Measurements from ENCODE around the gene ORC5.

The ORC5 gene

DNA sequence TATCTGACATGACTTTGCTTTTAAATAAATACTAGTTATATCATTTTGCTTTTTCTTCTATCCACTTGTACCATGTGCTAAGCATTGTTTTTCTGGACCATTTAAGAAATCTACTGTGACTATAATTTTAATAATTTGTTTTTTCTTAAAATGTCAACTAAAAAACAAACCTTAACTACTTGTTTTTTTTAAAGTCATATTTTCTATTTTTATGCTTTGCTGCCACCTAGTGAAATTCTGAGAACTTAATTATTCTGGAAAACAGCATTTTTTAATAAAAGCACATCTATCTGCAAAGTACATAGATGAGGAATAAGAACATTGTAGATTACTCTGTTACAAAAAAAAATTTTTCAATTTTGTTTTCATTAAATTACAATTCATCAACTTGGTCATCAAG is 47.4 kb downstream of the ORC5 start:
- H4K20me1 ChIP-seq (ENCODE audit: insufficient read depth, low read length): no peaks in the 10 kb centered on the region
- H3K27me3 ChIP-seq (ENCODE audit: insufficient read depth, low read length): no peaks in the 10 kb centered on the region
- no peak overlapping the region for H2AFZ ChIP-seq (ENCODE audit: low read length)
- H3K79me2 ChIP-seq (ENCODE audit: insufficient read depth, low read length): no peaks in the 10 kb centered on the region
- TF ChIP-seq CTCF (IDR thresholded peaks at IDR 0.05; ENCODE audit: low read length): peak; percentile 41; the same call in 1 of the 2 replicates
- no peak for TF ChIP-seq EZH2 (IDR thresholded peaks at IDR 0.05; ENCODE audit: borderline replicate concordance, low read length)
- no peak overlapping the region for H3K4me3 ChIP-seq (ENCODE audit: low read depth, low read length, poor library complexity, severe bottlenecking)
- no peaks in the 10 kb centered on the region for H3F3A ChIP-seq (ENCODE audit: insufficient read depth, low read length)
- peaks cover 54% of the 10 kb centered on the region for H3K36me3 ChIP-seq (ENCODE audit: insufficient read depth, low read length)
- H3K9me2 ChIP-seq (ENCODE audit: low read depth, low read length): no peaks in the 10 kb centered on the region
- H3K4me1 ChIP-seq (ENCODE audit: insufficient read depth, low read length, severe bottlenecking): no peaks in the 10 kb centered on the region
- no peak overlapping the region for H3K9ac ChIP-seq (ENCODE audit: low read length)
- H3K4me2 ChIP-seq (ENCODE audit: low read length): no peak overlapping the region
- no peaks in the 10 kb centered on the region for H3K9me3 ChIP-seq (ENCODE audit: low read length)
- no peak overlapping the region for H3K27ac ChIP-seq (ENCODE audit: low read depth, low read length, poor library complexity, severe bottlenecking)

- TF ChIP-seq EZH2 (IDR thresholded peaks at IDR 0.05; ENCODE audit: borderline replicate concordance, low read length) (no peak), CTCF (IDR thresholded peaks at IDR 0.05; ENCODE audit: low read length) (peak; percentile 92)
Observed at GRCh38 chr7:104156842-104157277, 51.0 kb downstream of the ORC5 start.

GRCh38 chr7:104153287-104153686 is 54.5 kb downstream of the ORC5 start:
- H3K4me1 ChIP-seq (ENCODE audit: insufficient read depth, low read length, severe bottlenecking): no peaks in the 10 kb centered on the region
- H3K4me2 ChIP-seq (ENCODE audit: low read length): no peak overlapping the region
- peaks cover 18% of the 10 kb centered on the region; the same call in 1 of the 2 replicates for H3K36me3 ChIP-seq (ENCODE audit: insufficient read depth, low read length)
- H3K4me3 ChIP-seq (ENCODE audit: low read depth, low read length, poor library complexity, severe bottlenecking): no peak overlapping the region
- no peaks in the 10 kb centered on the region for H3K27me3 ChIP-seq (ENCODE audit: insufficient read depth, low read length)
- no peak overlapping the region for H3K9ac ChIP-seq (ENCODE audit: low read length)
- TF ChIP-seq CTCF (IDR thresholded peaks at IDR 0.05; ENCODE audit: low read length) (no peak), EZH2 (IDR thresholded peaks at IDR 0.05; ENCODE audit: borderline replicate concordance, low read length) (no peak)
- H3F3A ChIP-seq (ENCODE audit: insufficient read depth, low read length): no peaks in the 10 kb centered on the region
- H3K9me2 ChIP-seq (ENCODE audit: low read depth, low read length): no peaks in the 10 kb centered on the region; the same call in 1 of the 2 replicates
- no peaks in the 10 kb centered on the region for H3K9me3 ChIP-seq (ENCODE audit: low read length)
- no peak overlapping the region for H2AFZ ChIP-seq (ENCODE audit: low read length)
- H3K79me2 ChIP-seq (ENCODE audit: insufficient read depth, low read length): no peaks in the 10 kb centered on the region
- H3K27ac ChIP-seq (ENCODE audit: low read depth, low read length, poor library complexity, severe bottlenecking): no peak overlapping the region
- no peaks in the 10 kb centered on the region for H4K20me1 ChIP-seq (ENCODE audit: insufficient read depth, low read length)

More at GRCh38 chr7:104156842-104157277, 51.0 kb downstream of the ORC5 start:
- H3K9ac ChIP-seq (ENCODE audit: low read length): no peak overlapping the region
- H3K4me3 ChIP-seq (ENCODE audit: low read depth, low read length, poor library complexity, severe bottlenecking): no peak overlapping the region
- H3K9me2 ChIP-seq (ENCODE audit: low read depth, low read length): no peaks in the 10 kb centered on the region; the same call in 1 of the 2 replicates
- no peaks in the 10 kb centered on the region for H4K20me1 ChIP-seq (ENCODE audit: insufficient read depth, low read length)
- no peaks in the 10 kb centered on the region for H3K4me1 ChIP-seq (ENCODE audit: insufficient read depth, low read length, severe bottlenecking)
- no peaks in the 10 kb centered on the region for H3K9me3 ChIP-seq (ENCODE audit: low read length)
- no peaks in the 10 kb centered on the region for H3K27me3 ChIP-seq (ENCODE audit: insufficient read depth, low read length)
- no peak overlapping the region for H3K27ac ChIP-seq (ENCODE audit: low read depth, low read length, poor library complexity, severe bottlenecking)
- H3K4me2 ChIP-seq (ENCODE audit: low read length): no peak overlapping the region
- no peak overlapping the region for H2AFZ ChIP-seq (ENCODE audit: low read length)
- no peaks in the 10 kb centered on the region for H3F3A ChIP-seq (ENCODE audit: insufficient read depth, low read length)
- peaks cover 30% of the 10 kb centered on the region for H3K36me3 ChIP-seq (ENCODE audit: insufficient read depth, low read length)
- H3K79me2 ChIP-seq (ENCODE audit: insufficient read depth, low read length): no peaks in the 10 kb centered on the region

Data from OCI-LY1 (cell line).